ENCODE data around the gene PXK.
A peak's percentile ranks its signal among the peaks of the same experiment; 100 is the strongest.

Gene PXK

GRCh38 chr3:58299839-58300516, 32.7 kb upstream of the PXK start:
- TF ChIP-seq, protein P1, sequence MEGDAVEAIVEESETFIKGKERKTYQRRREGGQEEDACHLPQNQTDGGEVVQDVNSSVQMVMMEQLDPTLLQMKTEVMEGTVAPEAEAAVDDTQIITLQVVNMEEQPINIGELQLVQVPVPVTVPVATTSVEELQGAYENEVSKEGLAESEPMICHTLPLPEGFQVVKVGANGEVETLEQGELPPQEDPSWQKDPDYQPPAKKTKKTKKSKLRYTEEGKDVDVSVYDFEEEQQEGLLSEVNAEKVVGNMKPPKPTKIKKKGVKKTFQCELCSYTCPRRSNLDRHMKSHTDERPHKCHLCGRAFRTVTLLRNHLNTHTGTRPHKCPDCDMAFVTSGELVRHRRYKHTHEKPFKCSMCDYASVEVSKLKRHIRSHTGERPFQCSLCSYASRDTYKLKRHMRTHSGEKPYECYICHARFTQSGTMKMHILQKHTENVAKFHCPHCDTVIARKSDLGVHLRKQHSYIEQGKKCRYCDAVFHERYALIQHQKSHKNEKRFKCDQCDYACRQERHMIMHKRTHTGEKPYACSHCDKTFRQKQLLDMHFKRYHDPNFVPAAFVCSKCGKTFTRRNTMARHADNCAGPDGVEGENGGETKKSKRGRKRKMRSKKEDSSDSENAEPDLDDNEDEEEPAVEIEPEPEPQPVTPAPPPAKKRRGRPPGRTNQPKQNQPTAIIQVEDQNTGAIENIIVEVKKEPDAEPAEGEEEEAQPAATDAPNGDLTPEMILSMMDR (IDR thresholded peaks at IDR 0.05; ENCODE audit: low read depth, low read length, missing control alignments): peak; percentile 44
- DNase-seq (ENCODE audit: low read depth): no peak
- no peak overlapping the region for H3K4me3 ChIP-seq (ENCODE audit: low read depth, low read length)
- in situ Hi-C loops (cut with HindIII; ENCODE audit: low sequenced_read_pairs): no loop called here

GRCh38 chr3:58305882-58306711, 26.6 kb upstream of the PXK start, which contains the start of the genes HTD2 and RPP14:
TSS of gene HTD2 (plus strand) at chr3:58306520. CDS start at chr3:58317614, 11,094 bp downstream.
TSS of gene RPP14 (plus strand) at chr3:58306245. CDS start at chr3:58310330, 4,085 bp downstream.
- in situ Hi-C loops (cut with HindIII; ENCODE audit: low sequenced_read_pairs): no loop called here
- TF ChIP-seq, protein P1 (IDR thresholded peaks at IDR 0.05; ENCODE audit: low read depth, low read length, missing control alignments): peak; percentile 97
- DNase-seq (ENCODE audit: low read depth): peak; percentile 97
- peak within 1 kb of the TSS; percentile 91 for H3K4me3 ChIP-seq (ENCODE audit: low read depth, low read length)

DNA sequence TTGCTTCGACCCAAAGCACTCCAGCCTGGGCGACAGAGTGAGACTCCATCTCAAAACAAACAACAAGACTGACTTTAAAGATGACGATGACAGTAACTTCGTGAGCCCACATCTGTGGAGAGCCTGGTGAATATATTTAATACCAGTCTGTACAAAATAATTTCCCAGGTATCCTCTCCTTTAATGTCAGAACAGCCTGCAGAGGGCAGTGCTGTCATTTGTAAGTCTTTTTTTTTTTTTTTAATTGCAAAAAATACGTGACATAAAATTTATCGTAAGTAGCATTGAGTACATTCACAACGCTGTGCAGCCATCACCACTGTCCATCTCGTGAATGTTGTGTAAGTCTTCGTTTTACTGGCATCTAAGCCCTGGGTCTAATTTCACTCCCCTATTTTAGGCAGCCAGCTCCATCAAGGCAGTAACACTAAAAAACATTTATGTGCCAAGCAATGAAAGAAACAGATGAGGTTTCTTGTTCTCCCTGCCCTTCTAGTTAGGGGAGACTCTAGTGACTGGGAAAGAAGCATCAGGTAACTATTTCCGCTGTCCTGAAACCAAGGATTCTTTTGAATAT, 25.0 kb upstream of the PXK start:
- H3K4me3 ChIP-seq (ENCODE audit: low read depth, low read length): peak overlapping the region; percentile 91
- DNase-seq (ENCODE audit: low read depth): peak; percentile 29
- in situ Hi-C loops (cut with HindIII; ENCODE audit: low sequenced_read_pairs): no loop called here
- TF ChIP-seq, protein P1 (IDR thresholded peaks at IDR 0.05; ENCODE audit: low read depth, low read length, missing control alignments): peak; percentile 36

DNA sequence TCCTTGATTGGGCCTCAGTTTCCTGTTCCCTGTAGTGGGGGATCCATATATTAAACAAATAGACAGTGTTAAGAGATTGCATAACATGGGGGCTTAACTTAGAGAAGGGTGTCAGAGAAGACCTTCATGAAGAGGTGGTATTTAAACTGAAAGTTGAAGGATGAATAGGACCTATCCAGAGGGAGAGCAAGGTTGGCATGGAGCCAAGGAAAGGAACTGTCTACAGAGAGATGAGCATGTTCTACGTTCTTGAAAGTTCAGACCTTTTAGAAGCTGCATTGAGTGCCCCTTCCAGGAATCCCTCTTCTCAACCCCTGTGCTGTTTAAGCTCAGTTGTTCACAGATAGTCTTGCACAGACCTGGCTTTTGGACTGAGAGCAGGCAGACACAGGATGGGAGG, 24.0 kb upstream of the PXK start:
- DNase-seq (ENCODE audit: low read depth): no peak
- TF ChIP-seq, protein P1 (IDR thresholded peaks at IDR 0.05; ENCODE audit: low read depth, low read length, missing control alignments): no peak
- H3K4me3 ChIP-seq (ENCODE audit: low read depth, low read length): no peak overlapping the region
- in situ Hi-C loops (cut with HindIII; ENCODE audit: low sequenced_read_pairs): no loop called here

- DNase-seq (ENCODE audit: low read depth): no peak
- TF ChIP-seq, protein P1 (IDR thresholded peaks at IDR 0.05; ENCODE audit: low read depth, low read length, missing control alignments): no peak
- in situ Hi-C loops (cut with HindIII; ENCODE audit: low sequenced_read_pairs): no loop called here
- no peak overlapping the region for H3K4me3 ChIP-seq (ENCODE audit: low read depth, low read length)
These were observed 14.9 kb upstream of the PXK start for GRCh38 chr3:58317811-58318210.

- no peak for DNase-seq (ENCODE audit: low read depth)
- no peak overlapping the region for H3K4me3 ChIP-seq (ENCODE audit: low read depth, low read length)
- in situ Hi-C loops (cut with HindIII; ENCODE audit: low sequenced_read_pairs): loop anchor here (5.0 kb wide), 1 partner anchor 91 kb away; no protein-coding TSS in a partner anchor
- TF ChIP-seq, protein P1 (IDR thresholded peaks at IDR 0.05; ENCODE audit: low read depth, low read length, missing control alignments): no peak
These were observed 10.9 kb upstream of the PXK start for GRCh38 chr3:58321791-58322190.

All from astrocyte of the cerebellum (primary cell).